ENCODE measurements around the gene HSDL2. TPM values are rescaled to one million over a fixed set of nuclear protein-coding genes. Genes with fewer than 3 reads are reported as not detected.

The HSDL2 gene
- total and polyA plus RNA-seq, 2 of the 4 experiments (the other 2 are of a cell fraction): 17.7 to 65.8 TPM

DNA sequence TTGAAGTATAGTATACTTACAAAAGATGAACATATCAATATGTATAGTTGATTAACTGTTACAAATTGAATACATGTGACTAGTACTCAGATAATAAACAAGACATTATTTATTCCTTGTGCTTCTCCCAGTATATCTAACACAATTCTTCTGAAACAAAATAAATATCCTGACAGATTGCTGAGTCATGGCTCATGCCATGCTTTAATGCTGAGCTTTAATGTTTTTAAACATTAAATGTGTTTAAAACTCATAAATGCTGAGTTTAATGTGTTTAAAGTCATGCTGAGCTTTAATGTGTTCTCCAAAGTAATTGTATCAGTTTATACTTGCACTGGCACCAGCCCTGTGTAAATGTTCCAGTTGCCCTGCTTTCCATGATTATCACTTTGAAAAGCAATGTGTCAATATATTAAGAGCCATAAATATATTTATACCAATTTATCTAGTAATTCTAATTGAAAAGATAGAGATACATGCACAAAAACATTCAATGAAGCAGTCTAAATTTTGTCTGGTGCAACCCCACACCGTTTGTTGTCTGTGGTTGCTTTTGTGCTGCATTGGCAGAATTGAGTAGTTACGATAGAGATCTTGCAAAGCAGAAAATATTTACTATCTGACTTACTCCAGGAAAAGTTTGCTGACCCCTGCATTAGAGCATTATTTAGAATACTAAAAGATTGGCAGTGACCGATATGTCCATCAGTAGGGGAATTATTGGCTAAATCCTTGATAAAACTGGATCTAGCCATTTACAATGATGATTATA lies 122.5 kb downstream of the HSDL2 start:
- H3K4ac ChIP-seq (ENCODE audit: low read depth, low read length): no peak overlapping the region
- ChIA-PET CTCF (interaction anchor here (0.9 kb wide), 1 partner anchor 11 kb away, joined by 6 read pairs; no protein-coding TSS in a partner anchor), POLR2A (ENCODE audit: unreplicated experiment) (no interaction called here)
- H2BK15ac ChIP-seq (ENCODE audit: low read depth, low read length): no peak overlapping the region
- no peak overlapping the region for H3K18ac ChIP-seq (ENCODE audit: low read depth, low read length)
- no peaks in the 10 kb centered on the region for H4K20me1 ChIP-seq (ENCODE audit: insufficient read depth, low read length)
- no peak overlapping the region for H2AK9ac ChIP-seq (replicated peaks; ENCODE audit: low read depth, low read length, poor library complexity)
- no TSS peak for BruUV-seq (replicated peaks)
- H3K14ac ChIP-seq (replicated peaks; ENCODE audit: low read depth, low read length): no peak overlapping the region
- H3K56ac ChIP-seq (ENCODE audit: extremely low read depth, insufficient read depth, low read length): no peak overlapping the region
- intact Hi-C loops (cut with micrococcal nuclease) (no loop called here), dilution Hi-C loops (cut with HindIII; ENCODE audit: low sequenced_read_pairs, unreplicated experiment) (no loop called here), in situ Hi-C loops (cut with MboI; ENCODE audit: low sequenced_read_pairs) (no loop called here)
- H4K5ac ChIP-seq (ENCODE audit: low read depth, low read length): no peak overlapping the region
- WGBS, 2 experiments (ENCODE audit: extremely low coverage in 2 of 2, insufficient read length in 1 of 2): no CpG with 5 or more reads among the region's 3 CpGs
- no peak for DNase-seq
- no peak overlapping the region for H3K23ac ChIP-seq (ENCODE audit: low read depth, low read length)
- H3K4me2 ChIP-seq (ENCODE audit: low read depth, low read length): no peak overlapping the region
- no peak overlapping the region for H2BK20ac ChIP-seq (ENCODE audit: low read depth, low read length)
- H3K9me1 ChIP-seq (ENCODE audit: insufficient read depth, low read length): no peaks in the 10 kb centered on the region
- no peak for ATAC-seq (ENCODE audit: low read depth)
- no peak overlapping the region for H4K8ac ChIP-seq (ENCODE audit: low read depth in 2 of 2, low read length in 2 of 2)
- no peaks in the 10 kb centered on the region for H3K79me1 ChIP-seq (ENCODE audit: low read depth in 1 of 2, low read length in 2 of 2)
- H3K36me3 ChIP-seq (ENCODE audit: control insufficient read depth, insufficient read depth, low read length): no peaks in the 10 kb centered on the region
- no peaks in the 10 kb centered on the region for H3K4me1 ChIP-seq (ENCODE audit: control insufficient read depth, insufficient read depth, low read length)
- no peak overlapping the region for H2AK5ac ChIP-seq (ENCODE audit: low read depth, low read length)
- H3K9me3 ChIP-seq (ENCODE audit: control insufficient read depth, insufficient read depth, low read length): no peaks in the 10 kb centered on the region
- H3K27ac ChIP-seq (ENCODE audit: insufficient read depth, low read length): no peak overlapping the region
- no peak overlapping the region for H2BK120ac ChIP-seq (ENCODE audit: low read depth, low read length)
- no peak overlapping the region for H4K91ac ChIP-seq (ENCODE audit: insufficient read depth, low read depth, low read length)
- TF ChIP-seq BHLHE40 (IDR thresholded peaks at IDR 0.05; ENCODE audit: low read depth, low read length) (no peak), CHD1 (IDR thresholded peaks at IDR 0.05; ENCODE audit: low read depth, low read length) (no peak), SMC3 (IDR thresholded peaks at IDR 0.05; ENCODE audit: low read depth, low read length) (no peak), RFX5 (IDR thresholded peaks at IDR 0.05; ENCODE audit: low read depth, low read length) (no peak), MAFK (IDR thresholded peaks at IDR 0.05; ENCODE audit: low read depth, low read length) (peak; percentile 61), FOS (IDR thresholded peaks at IDR 0.05; ENCODE audit: low read depth, low read length) (no peak), CEBPB (IDR thresholded peaks at IDR 0.05; ENCODE audit: low read depth, low read length) (no peak), RCOR1 (IDR thresholded peaks at IDR 0.05; ENCODE audit: insufficient replicate concordance, low read length) (no peak), NFE2L2 (IDR thresholded peaks at IDR 0.05; ENCODE audit: low read depth, low read length) (peak; percentile 88), RAD21 (IDR thresholded peaks at IDR 0.05; ENCODE audit: low read length) (no peak), MXI1 (IDR thresholded peaks at IDR 0.05; ENCODE audit: borderline replicate concordance, low read depth, low read length) (no peak), POLR2A (IDR thresholded peaks at IDR 0.05; ENCODE audit: low read depth, low read length) (no peak)
- TF ChIP-seq, protein P1, sequence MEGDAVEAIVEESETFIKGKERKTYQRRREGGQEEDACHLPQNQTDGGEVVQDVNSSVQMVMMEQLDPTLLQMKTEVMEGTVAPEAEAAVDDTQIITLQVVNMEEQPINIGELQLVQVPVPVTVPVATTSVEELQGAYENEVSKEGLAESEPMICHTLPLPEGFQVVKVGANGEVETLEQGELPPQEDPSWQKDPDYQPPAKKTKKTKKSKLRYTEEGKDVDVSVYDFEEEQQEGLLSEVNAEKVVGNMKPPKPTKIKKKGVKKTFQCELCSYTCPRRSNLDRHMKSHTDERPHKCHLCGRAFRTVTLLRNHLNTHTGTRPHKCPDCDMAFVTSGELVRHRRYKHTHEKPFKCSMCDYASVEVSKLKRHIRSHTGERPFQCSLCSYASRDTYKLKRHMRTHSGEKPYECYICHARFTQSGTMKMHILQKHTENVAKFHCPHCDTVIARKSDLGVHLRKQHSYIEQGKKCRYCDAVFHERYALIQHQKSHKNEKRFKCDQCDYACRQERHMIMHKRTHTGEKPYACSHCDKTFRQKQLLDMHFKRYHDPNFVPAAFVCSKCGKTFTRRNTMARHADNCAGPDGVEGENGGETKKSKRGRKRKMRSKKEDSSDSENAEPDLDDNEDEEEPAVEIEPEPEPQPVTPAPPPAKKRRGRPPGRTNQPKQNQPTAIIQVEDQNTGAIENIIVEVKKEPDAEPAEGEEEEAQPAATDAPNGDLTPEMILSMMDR (conservative IDR thresholded peaks at IDR 0.05; ENCODE audit: low read depth, low read length): no peak
- TF ChIP-seq, protein P2, sequence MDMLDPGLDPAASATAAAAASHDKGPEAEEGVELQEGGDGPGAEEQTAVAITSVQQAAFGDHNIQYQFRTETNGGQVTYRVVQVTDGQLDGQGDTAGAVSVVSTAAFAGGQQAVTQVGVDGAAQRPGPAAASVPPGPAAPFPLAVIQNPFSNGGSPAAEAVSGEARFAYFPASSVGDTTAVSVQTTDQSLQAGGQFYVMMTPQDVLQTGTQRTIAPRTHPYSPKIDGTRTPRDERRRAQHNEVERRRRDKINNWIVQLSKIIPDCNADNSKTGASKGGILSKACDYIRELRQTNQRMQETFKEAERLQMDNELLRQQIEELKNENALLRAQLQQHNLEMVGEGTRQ (IDR thresholded peaks at IDR 0.05; ENCODE audit: low read depth, low read length): no peak
- TF ChIP-seq, protein P3, sequence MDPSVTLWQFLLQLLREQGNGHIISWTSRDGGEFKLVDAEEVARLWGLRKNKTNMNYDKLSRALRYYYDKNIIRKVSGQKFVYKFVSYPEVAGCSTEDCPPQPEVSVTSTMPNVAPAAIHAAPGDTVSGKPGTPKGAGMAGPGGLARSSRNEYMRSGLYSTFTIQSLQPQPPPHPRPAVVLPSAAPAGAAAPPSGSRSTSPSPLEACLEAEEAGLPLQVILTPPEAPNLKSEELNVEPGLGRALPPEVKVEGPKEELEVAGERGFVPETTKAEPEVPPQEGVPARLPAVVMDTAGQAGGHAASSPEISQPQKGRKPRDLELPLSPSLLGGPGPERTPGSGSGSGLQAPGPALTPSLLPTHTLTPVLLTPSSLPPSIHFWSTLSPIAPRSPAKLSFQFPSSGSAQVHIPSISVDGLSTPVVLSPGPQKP (IDR thresholded peaks at IDR 0.05; ENCODE audit: borderline replicate concordance, low read depth, low read length): no peak
- no peak overlapping the region for H3K4me3 ChIP-seq (ENCODE audit: insufficient read depth, low read depth, low read length)
- no peak overlapping the region for H2AFZ ChIP-seq (replicated peaks; ENCODE audit: low read length, poor library complexity)
- H3K27me3 ChIP-seq (ENCODE audit: control insufficient read depth, insufficient read depth, low read length): no peaks in the 10 kb centered on the region
- no peak overlapping the region for H2BK5ac ChIP-seq (ENCODE audit: low read depth, low read length, poor library complexity, severe bottlenecking)
- H3K9ac ChIP-seq (ENCODE audit: low read depth, low read length): no peak overlapping the region
